ENCODE data around the gene RNF26.
A peak's percentile ranks its signal among the peaks of the same experiment; 100 is the strongest.

Gene RNF26

GRCh38 chr11:119334174-119334930 lies at the start of gene RNF26:
TSS of gene RNF26 (plus strand) at chr11:119334527. CDS start at chr11:119335123, 596 bp downstream.
- DNase-seq (ENCODE audit: low read depth, low spot score), result peak; percentile 98

GRCh38 chr11:119285431-119285830 lies 48.9 kb upstream of the RNF26 start:
- DNase-seq (ENCODE audit: low read depth, low spot score), result no peak

- no peak for DNase-seq (ENCODE audit: low read depth, low spot score)
Measured at GRCh38 chr11:119288219-119288618, 46.1 kb upstream of the RNF26 start.

- DNase-seq (ENCODE audit: low read depth, low spot score), result no peak
Measured at GRCh38 chr11:119290894-119291497, 43.3 kb upstream of the RNF26 start.

GRCh38 chr11:119293461-119293860 lies 40.9 kb upstream of the RNF26 start:
- DNase-seq (ENCODE audit: low read depth, low spot score), result no peak

GRCh38 chr11:119295178-119295577 lies 39.1 kb upstream of the RNF26 start:
- DNase-seq (ENCODE audit: low read depth, low spot score), result no peak

GRCh38 chr11:119297938-119298337 lies 36.4 kb upstream of the RNF26 start:
- DNase-seq (ENCODE audit: low read depth, low spot score), result no peak

- no peak for DNase-seq (ENCODE audit: low read depth, low spot score)
Measured at GRCh38 chr11:119298726-119299125, 35.6 kb upstream of the RNF26 start.

GRCh38 chr11:119299416-119299815 lies 34.9 kb upstream of the RNF26 start:
- no peak for DNase-seq (ENCODE audit: low read depth, low spot score)

- no peak for DNase-seq (ENCODE audit: low read depth, low spot score)
Measured at GRCh38 chr11:119300198-119300964, 33.9 kb upstream of the RNF26 start.

- no peak for DNase-seq (ENCODE audit: low read depth, low spot score)
Measured at GRCh38 chr11:119303227-119303718, 31.1 kb upstream of the RNF26 start.

- no peak for DNase-seq (ENCODE audit: low read depth, low spot score)
Measured at GRCh38 chr11:119305556-119306372, 28.6 kb upstream of the RNF26 start.

GRCh38 chr11:119306373-119306890 lies 27.9 kb upstream of the RNF26 start:
- DNase-seq (ENCODE audit: low read depth, low spot score), result no peak

- DNase-seq (ENCODE audit: low read depth, low spot score), result no peak
Measured at GRCh38 chr11:119307219-119307618, 27.1 kb upstream of the RNF26 start.

GRCh38 chr11:119307974-119308373 lies 26.4 kb upstream of the RNF26 start:
- no peak for DNase-seq (ENCODE audit: low read depth, low spot score)

- no peak for DNase-seq (ENCODE audit: low read depth, low spot score)
Measured at GRCh38 chr11:119309411-119309810, 24.9 kb upstream of the RNF26 start.

- DNase-seq (ENCODE audit: low read depth, low spot score), result no peak
Measured at GRCh38 chr11:119309953-119310681, 24.2 kb upstream of the RNF26 start.

GRCh38 chr11:119310682-119311052 lies 23.7 kb upstream of the RNF26 start:
- no peak for DNase-seq (ENCODE audit: low read depth, low spot score)

- DNase-seq (ENCODE audit: low read depth, low spot score), result no peak
Measured at GRCh38 chr11:119314726-119315125, 19.6 kb upstream of the RNF26 start.

GRCh38 chr11:119315131-119316015 lies 19.0 kb upstream of the RNF26 start:
- DNase-seq (ENCODE audit: low read depth, low spot score), result no peak
